ENCODE results near the gene AGBL4. TPM values are rescaled to one million over a fixed set of nuclear protein-coding genes. Genes with fewer than 3 reads are reported as not detected.
"Not testable (repeated sequence)": the region's sequence is repeated elsewhere in the genome, so short reads cannot be mapped to it uniquely, and the experiment has no call there.

AGBL4 gene
- total RNA-seq = 0.40 TPM in 1 of 2 replicates, not detected in the other

- peak in 1 of 2 donors; percentile 44 for DNase-seq (ENCODE audit: low read depth in 2 of 2)
Measured at GRCh38 chr1:50023292-50024159, at the start of gene AGBL4. Gene AGBL4, minus strand, starts transcription at chr1:50023954.

DNA sequence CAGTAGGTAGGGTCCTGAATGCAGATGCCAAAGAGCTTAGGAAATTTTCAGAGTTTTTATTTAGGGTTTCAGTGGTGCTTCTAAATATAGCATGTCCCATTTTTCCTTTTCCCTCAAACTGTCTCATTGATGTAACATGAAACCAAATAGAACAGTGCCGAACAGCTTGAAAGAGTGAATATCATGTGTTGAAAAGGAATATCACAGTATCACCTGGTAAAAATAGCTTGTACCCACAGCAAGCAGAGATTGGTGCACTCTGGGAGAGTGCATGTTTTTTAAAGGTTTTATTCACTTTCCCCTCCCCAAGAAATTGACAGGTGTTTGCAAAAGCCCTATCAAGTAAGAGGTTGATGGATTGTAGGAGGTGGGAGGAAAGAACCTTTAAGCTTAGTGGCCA lies 43.1 kb upstream of the AGBL4 start:
- no peak for DNase-seq (ENCODE audit: low read depth in 2 of 2)

- DNase-seq (ENCODE audit: low read depth in 2 of 2) = no peak
Measured at GRCh38 chr1:50060279-50060678, 36.5 kb upstream of the AGBL4 start.

DNA sequence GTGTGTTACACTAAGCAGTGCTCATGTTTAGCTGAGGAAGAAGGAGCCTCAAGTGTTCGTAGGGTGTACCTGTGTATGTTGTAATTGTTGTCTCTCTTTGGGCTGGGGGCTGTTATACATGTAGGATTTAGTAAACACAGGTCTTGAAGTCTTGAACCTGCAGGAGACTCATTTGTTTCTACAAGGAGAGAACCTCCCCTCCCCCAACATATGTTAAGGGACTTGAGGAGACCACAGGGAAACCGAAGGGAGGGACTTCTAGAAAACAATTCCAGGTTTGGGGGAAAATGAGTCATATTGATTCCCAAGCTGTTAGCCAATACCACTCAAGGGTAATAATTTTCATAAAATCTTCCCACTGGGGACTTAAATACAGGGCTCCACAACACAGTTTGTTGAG lies 25.0 kb upstream of the AGBL4 start:
- no peak for DNase-seq (ENCODE audit: low read depth in 2 of 2)

- DNase-seq (ENCODE audit: low read depth in 2 of 2) = no peak
Measured at GRCh38 chr1:50047916-50048694, 24.4 kb upstream of the AGBL4 start.

DNA sequence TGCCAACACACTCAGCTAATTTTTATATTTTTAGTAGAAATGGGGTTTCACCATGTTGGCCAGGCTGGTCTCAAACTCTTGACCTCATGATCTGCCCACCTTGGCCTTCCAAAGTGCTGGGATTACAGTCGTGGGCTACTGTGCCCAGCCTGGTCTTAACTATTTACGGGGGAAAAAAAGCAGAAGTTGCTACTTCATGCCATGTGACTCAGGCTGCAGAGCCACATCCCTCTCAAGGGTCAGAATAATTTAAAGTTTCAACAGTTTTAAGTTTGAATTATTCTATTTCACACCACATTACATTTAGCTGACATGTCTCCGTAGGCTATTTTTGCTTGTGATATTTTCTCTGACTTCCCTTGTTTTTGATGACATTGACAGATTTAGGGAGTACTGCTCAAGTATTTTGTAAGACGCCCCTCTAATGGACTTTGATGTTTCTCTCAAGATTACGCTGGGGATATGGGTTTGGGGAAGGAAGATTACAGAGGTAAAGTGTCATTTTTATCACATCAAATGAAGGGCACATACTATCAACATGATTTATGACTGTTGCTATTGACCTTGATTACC lies 14.6 kb upstream of the AGBL4 start:
- DNase-seq (ENCODE audit: low read depth in 2 of 2) = no peak

GRCh38 chr1:50027794-50028193 lies 4.0 kb upstream of the AGBL4 start:
- DNase-seq (ENCODE audit: low read depth in 2 of 2) = no peak

- DNase-seq (ENCODE audit: low read depth in 2 of 2) = no peak
Measured at GRCh38 chr1:49995734-49996133, 28.0 kb downstream of the AGBL4 start.

- DNase-seq (ENCODE audit: low read depth in 2 of 2) = no peak
Measured at GRCh38 chr1:49971088-49971487, 52.7 kb downstream of the AGBL4 start.

GRCh38 chr1:49951385-49951784 lies 72.4 kb downstream of the AGBL4 start:
- DNase-seq (ENCODE audit: low read depth in 2 of 2) = no peak

GRCh38 chr1:49915301-49915700 lies 108.5 kb downstream of the AGBL4 start:
- not testable (repeated sequence) for DNase-seq (ENCODE audit: low read depth in 2 of 2)

- DNase-seq (ENCODE audit: low read depth in 2 of 2) = no peak
Measured at GRCh38 chr1:49906365-49906764, 117.4 kb downstream of the AGBL4 start.

DNA sequence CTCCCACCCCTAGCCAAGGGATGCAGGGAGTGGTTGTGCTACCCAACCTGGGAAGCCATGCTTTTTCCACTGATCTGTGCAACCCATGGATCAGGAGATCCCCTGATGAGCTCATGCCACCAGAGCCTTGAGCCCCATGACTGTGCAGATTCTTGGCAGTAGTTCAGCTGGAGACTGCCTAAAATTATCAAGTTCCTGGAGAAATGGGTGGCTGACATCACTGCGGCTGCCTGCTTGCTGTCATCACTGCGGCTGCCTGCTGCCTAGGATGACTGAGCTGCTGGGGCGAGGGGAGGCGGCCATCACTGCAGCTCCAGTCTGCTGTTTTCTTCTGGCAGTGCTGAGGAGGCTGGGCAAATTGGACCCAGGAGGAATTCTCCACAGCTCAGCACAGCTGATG lies 159.2 kb downstream of the AGBL4 start:
- DNase-seq (ENCODE audit: low read depth in 2 of 2) = no peak

- no peak for DNase-seq (ENCODE audit: low read depth in 2 of 2)
Measured at GRCh38 chr1:49854741-49855140, 169.0 kb downstream of the AGBL4 start.

DNA sequence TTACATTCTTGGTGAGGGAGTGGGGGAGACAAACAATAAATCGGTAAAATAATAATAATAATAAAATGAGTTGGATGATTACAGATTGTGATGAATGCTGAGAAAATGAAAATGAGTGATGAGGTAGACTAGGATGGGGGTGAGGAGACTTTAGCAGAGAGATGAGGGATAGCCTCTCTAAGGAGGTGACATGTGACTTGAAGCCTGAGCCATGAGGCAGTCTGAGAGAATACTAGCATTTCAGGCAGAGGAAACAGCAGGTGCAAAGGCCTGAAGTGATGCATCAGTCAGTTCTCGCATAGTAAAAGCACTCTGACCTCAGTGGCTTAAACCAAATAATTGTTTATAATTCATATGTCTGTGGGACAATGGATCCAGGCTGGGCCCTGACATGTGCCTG lies 181.2 kb downstream of the AGBL4 start:
- DNase-seq (ENCODE audit: low read depth in 2 of 2) = no peak

- no peak for DNase-seq (ENCODE audit: low read depth in 2 of 2)
Measured at GRCh38 chr1:49841767-49842166, 182.0 kb downstream of the AGBL4 start.

DNA sequence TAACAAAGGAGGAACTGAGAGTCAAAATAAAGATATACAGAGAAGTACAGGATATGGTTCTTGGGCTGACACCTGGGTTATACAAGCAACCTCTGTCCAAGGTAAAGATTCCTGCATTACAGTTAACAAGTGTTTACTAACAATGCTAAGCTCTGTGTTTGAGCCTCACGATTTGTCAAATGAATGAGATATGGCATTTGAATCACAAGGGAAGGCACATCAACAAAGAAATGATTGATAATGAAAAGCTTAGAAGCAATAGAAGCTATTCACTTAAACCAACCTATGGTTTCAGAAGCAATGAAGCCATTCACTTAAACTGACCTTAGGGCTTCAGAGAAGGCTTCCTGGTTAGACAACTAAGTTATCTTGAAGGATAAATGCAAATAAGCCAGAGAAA lies 199.5 kb downstream of the AGBL4 start:
- DNase-seq (ENCODE audit: low read depth in 2 of 2) = no peak

- DNase-seq (ENCODE audit: low read depth in 2 of 2) = no peak
Measured at GRCh38 chr1:49817681-49818080, 206.1 kb downstream of the AGBL4 start.

GRCh38 chr1:49787013-49787412 lies 236.7 kb downstream of the AGBL4 start:
- not testable (repeated sequence) for DNase-seq (ENCODE audit: low read depth in 2 of 2)

DNA sequence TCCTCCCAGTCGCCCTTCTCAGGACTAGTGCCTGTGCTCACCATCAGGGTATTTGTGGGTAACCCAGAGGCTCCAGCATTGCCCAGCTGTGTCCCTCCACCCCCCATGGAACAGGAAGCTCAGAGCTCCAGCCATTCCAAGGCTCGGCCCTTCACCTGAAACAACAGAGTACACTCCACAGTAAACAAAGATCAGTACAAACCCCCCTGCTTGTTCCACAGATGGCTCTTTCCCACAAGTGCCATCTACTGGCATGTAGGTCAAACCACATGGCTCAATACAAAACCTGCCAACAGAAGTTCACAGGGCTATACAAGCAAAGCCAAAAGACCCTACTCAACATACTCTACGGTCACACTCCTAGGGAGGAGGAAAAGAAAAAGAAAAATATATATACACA lies 258.7 kb downstream of the AGBL4 start:
- peak in 1 of 2 donors; percentile 63 for DNase-seq (ENCODE audit: low read depth in 2 of 2)

DNA sequence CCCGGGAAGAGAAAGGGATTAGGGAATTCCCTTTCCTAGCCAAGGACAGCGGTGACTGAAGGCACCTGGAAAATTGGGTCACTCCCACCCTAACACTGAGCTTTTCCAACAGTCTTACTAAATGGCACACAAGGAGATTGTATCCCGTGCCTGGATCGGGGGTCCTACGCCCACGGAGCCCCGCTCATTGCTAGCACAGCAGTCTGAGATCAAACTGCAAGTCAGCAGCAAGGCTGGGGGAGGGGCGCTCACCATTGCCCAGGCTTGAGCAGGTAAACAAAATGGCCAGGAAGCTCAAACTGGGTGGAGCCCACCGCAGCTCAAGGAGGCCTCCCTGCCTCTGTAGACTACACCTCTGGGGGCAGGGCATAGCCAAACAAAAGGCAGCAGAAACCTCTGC lies 285.6 kb downstream of the AGBL4 start:
- not testable (repeated sequence) for DNase-seq (ENCODE audit: low read depth in 2 of 2)

GRCh38 chr1:49728377-49728776 lies 295.4 kb downstream of the AGBL4 start:
- DNase-seq (ENCODE audit: low read depth in 2 of 2) = peak; percentile 10 to 76
